RWPE2 (cell line): ENCODE data around the gene NRTN.

Experiments
- ATAC-seq: fragments of 200-7000 bp; cut with Tn5 transposase; 3 replicates; pipeline ENCODE4 v1.9.1; 2021; ENCODE audit warnings: low read depth
- DNase-seq: peaks from one replicate; pipeline ENCODE4 v3.0.0-alpha.2; 2020; ENCODE audit warnings: low spot score
- H3K27ac ChIP-seq: fragments of 450-650 bp; 2 replicates; pipeline ENCODE4 v1.5.1; 2017; ENCODE audit warnings: mild to moderate bottlenecking; ENCODE audit not compliant: poor library complexity, severe bottlenecking
- H3K27me3 ChIP-seq: fragments of 250-450 bp; sonication (Bioruptor Pico); 2 replicates; pipeline ENCODE4 v1.5.1; 2021; ENCODE audit warnings: mild to moderate bottlenecking, moderate library complexity; ENCODE audit not compliant: insufficient read depth, poor library complexity, severe bottlenecking
- H3K36me3 ChIP-seq: fragments of 250-450 bp; sonication (Bioruptor Pico); 2 replicates; pipeline ENCODE4 v1.5.1; 2020; ENCODE audit warnings: low read depth, mild to moderate bottlenecking, moderate library complexity
- H3K4me1 ChIP-seq: fragments of 250-450 bp; sonication (Bioruptor Pico); 2 replicates; pipeline ENCODE4 v1.5.1; 2021; ENCODE audit warnings: mild to moderate bottlenecking, moderate library complexity; ENCODE audit not compliant: insufficient read depth, poor library complexity, severe bottlenecking
- H3K4me3 ChIP-seq: fragments of 250-450 bp; sonication (Bioruptor Pico); 2 replicates; pipeline ENCODE4 v1.5.1; 2021; ENCODE audit warnings: mild to moderate bottlenecking, moderate library complexity; ENCODE audit not compliant: severe bottlenecking
- H3K9me3 ChIP-seq: fragments of 250-450 bp; sonication (Bioruptor Pico); 2 replicates; pipeline ENCODE4 v1.5.1; 2021; ENCODE audit warnings: mild to moderate bottlenecking, moderate library complexity; ENCODE audit not compliant: severe bottlenecking
- CTCF ChIP-seq: fragments of 450-650 bp; IDR thresholded peaks from one replicate; pipeline ENCODE4 v1.5.1; 2017; ENCODE audit warnings: mild to moderate bottlenecking, moderate library complexity; ENCODE audit not compliant: poor library complexity, severe bottlenecking

The NRTN gene

GRCh38 chr19:5825178-5825577 is 20.3 kb downstream of the NRTN start:
- no peaks in the 10 kb centered on the region for H3K4me1 ChIP-seq
- H3K27ac ChIP-seq = no peak overlapping the region
- TF ChIP-seq CTCF = no peak
- H3K4me3 ChIP-seq = no peak overlapping the region
- ATAC-seq (no peak), DNase-seq (no peak)
- no peaks in the 10 kb centered on the region for H3K9me3 ChIP-seq
- H3K36me3 ChIP-seq = no peaks in the 10 kb centered on the region
- H3K27me3 ChIP-seq = no peaks in the 10 kb centered on the region

GRCh38 chr19:5826531-5827341 is 21.9 kb downstream of the NRTN start:
- H3K4me3 ChIP-seq = no peak overlapping the region
- H3K27ac ChIP-seq = no peak overlapping the region
- H3K4me1 ChIP-seq = no peaks in the 10 kb centered on the region
- DNase-seq = no peak
- H3K27me3 ChIP-seq = no peaks in the 10 kb centered on the region
- no peaks in the 10 kb centered on the region for H3K9me3 ChIP-seq
- TF ChIP-seq CTCF = peak; percentile 26
- no peaks in the 10 kb centered on the region for H3K36me3 ChIP-seq
- 0 out of 3 replicates have a peak, but pooled peaks have one; percentile 15 for ATAC-seq

GRCh38 chr19:5827342-5827890 is 22.5 kb downstream of the NRTN start:
- Histone ChIP-seq H3K27me3 (no peaks in the 10 kb centered on the region), H3K4me1 (no peaks in the 10 kb centered on the region), H3K27ac (peak overlapping the region; percentile 37), H3K9me3 (no peaks in the 10 kb centered on the region), H3K4me3 (peak overlapping the region; percentile 46), H3K36me3 (no peaks in the 10 kb centered on the region)
- DNase-seq (no peak), ATAC-seq (no peak)
- TF ChIP-seq CTCF = no peak

GRCh38 chr19:5827891-5828660 is 23.2 kb downstream of the NRTN start:
- TF ChIP-seq CTCF = no peak
- Histone ChIP-seq H3K4me1 (no peaks in the 10 kb centered on the region), H3K9me3 (no peaks in the 10 kb centered on the region), H3K27me3 (no peaks in the 10 kb centered on the region), H3K4me3 (peak overlapping the region; percentile 46), H3K27ac (peak overlapping the region; percentile 37), H3K36me3 (no peaks in the 10 kb centered on the region)
- peak; percentile 71 for ATAC-seq
- DNase-seq = peak; percentile 82
